ES-I3 (cell line): ENCODE results near the gene APH1B.
"Not testable (repeated sequence)": the region's sequence is repeated elsewhere in the genome, so short reads cannot be mapped to it uniquely, and the experiment has no call there.

ENCODE experiments used
- H3K36me3 ChIP-seq: 2 replicates; pipeline ENCODE4 v1.6.1; 2013; ENCODE audit warnings: mild to moderate bottlenecking, low read length, control low read depth, moderate library complexity; ENCODE audit not compliant: insufficient read depth
- H3K4me1 ChIP-seq: 2 replicates; pipeline ENCODE4 v1.6.1; 2013; ENCODE audit warnings: mild to moderate bottlenecking, control low read depth, low read length; ENCODE audit not compliant: insufficient read depth
- H3K9ac ChIP-seq: 2 replicates; pipeline ENCODE4 v1.6.1; 2013; ENCODE audit warnings: low read depth, mild to moderate bottlenecking, low read length, moderate library complexity
- H3K9me3 ChIP-seq: 2 replicates; pipeline ENCODE4 v1.6.1; 2013; ENCODE audit warnings: mild to moderate bottlenecking, low read length, moderate library complexity; ENCODE audit not compliant: control insufficient read depth, insufficient read depth

APH1B gene

GRCh38 chr15:63320981-63321380, 43.6 kb downstream of the APH1B start:
- not testable (repeated sequence) for H3K9me3 ChIP-seq, H3K36me3 ChIP-seq, H3K9ac ChIP-seq, H3K4me1 ChIP-seq

GRCh38 chr15:63321462-63321861, 44.1 kb downstream of the APH1B start:
- H3K4me1 ChIP-seq, result peaks cover 2% of the 10 kb centered on the region; the same call in 1 of the 2 replicates
- H3K9ac ChIP-seq, result no peak overlapping the region
- no peaks in the 10 kb centered on the region for H3K36me3 ChIP-seq
- no peaks in the 10 kb centered on the region for H3K9me3 ChIP-seq

GRCh38 chr15:63322541-63322940, 45.1 kb downstream of the APH1B start:
- H3K9ac ChIP-seq, result no peak overlapping the region
- H3K36me3 ChIP-seq, result no peaks in the 10 kb centered on the region
- H3K9me3 ChIP-seq, result no peaks in the 10 kb centered on the region
- H3K4me1 ChIP-seq, result no peaks in the 10 kb centered on the region

- no peaks in the 10 kb centered on the region for H3K4me1 ChIP-seq
- H3K9me3 ChIP-seq, result no peaks in the 10 kb centered on the region
- H3K9ac ChIP-seq, result no peak overlapping the region
- H3K36me3 ChIP-seq, result no peaks in the 10 kb centered on the region
These were observed 46.6 kb downstream of the APH1B start for GRCh38 chr15:63323798-63324563.

- Histone ChIP-seq H3K36me3 (no peaks in the 10 kb centered on the region), H3K4me1 (no peaks in the 10 kb centered on the region), H3K9ac (no peak overlapping the region), H3K9me3 (no peaks in the 10 kb centered on the region)
These were observed 47.4 kb downstream of the APH1B start for GRCh38 chr15:63324770-63325169.

GRCh38 chr15:63327648-63328421, 50.4 kb downstream of the APH1B start:
- Histone ChIP-seq H3K36me3 (no peaks in the 10 kb centered on the region), H3K9me3 (no peaks in the 10 kb centered on the region), H3K9ac (no peak overlapping the region), H3K4me1 (no peaks in the 10 kb centered on the region)

GRCh38 chr15:63329567-63330350, 52.4 kb downstream of the APH1B start:
- Histone ChIP-seq H3K9me3 (no peaks in the 10 kb centered on the region), H3K9ac (no peak overlapping the region), H3K4me1 (no peaks in the 10 kb centered on the region), H3K36me3 (no peaks in the 10 kb centered on the region)

GRCh38 chr15:63330926-63331325, 53.5 kb downstream of the APH1B start:
- no peak overlapping the region for H3K9ac ChIP-seq
- H3K9me3 ChIP-seq, result no peaks in the 10 kb centered on the region
- no peaks in the 10 kb centered on the region for H3K4me1 ChIP-seq
- H3K36me3 ChIP-seq, result no peaks in the 10 kb centered on the region; the same call in 1 of the 2 replicates

GRCh38 chr15:63331456-63331855, 54.1 kb downstream of the APH1B start:
- Histone ChIP-seq H3K9me3 (no peaks in the 10 kb centered on the region), H3K9ac (no peak overlapping the region), H3K36me3 (no peaks in the 10 kb centered on the region; the same call in 1 of the 2 replicates), H3K4me1 (no peaks in the 10 kb centered on the region)

- H3K9me3 ChIP-seq, result no peaks in the 10 kb centered on the region
- H3K9ac ChIP-seq, result no peak overlapping the region
- no peaks in the 10 kb centered on the region for H3K4me1 ChIP-seq
- H3K36me3 ChIP-seq, result no peaks in the 10 kb centered on the region; the same call in 1 of the 2 replicates
These were observed 55.1 kb downstream of the APH1B start for GRCh38 chr15:63332367-63333124.

GRCh38 chr15:63334821-63335220, 57.4 kb downstream of the APH1B start:
- H3K9me3 ChIP-seq, result no peaks in the 10 kb centered on the region
- no peaks in the 10 kb centered on the region; the same call in 1 of the 2 replicates for H3K36me3 ChIP-seq
- no peak overlapping the region for H3K9ac ChIP-seq
- peaks cover 10% of the 10 kb centered on the region; the same call in 1 of the 2 replicates for H3K4me1 ChIP-seq

GRCh38 chr15:63335543-63336240, 58.3 kb downstream of the APH1B start:
- H3K36me3 ChIP-seq, result no peaks in the 10 kb centered on the region; the same call in 1 of the 2 replicates
- H3K4me1 ChIP-seq, result peaks cover 17% of the 10 kb centered on the region
- no peak overlapping the region for H3K9ac ChIP-seq
- H3K9me3 ChIP-seq, result no peaks in the 10 kb centered on the region

- Histone ChIP-seq H3K4me1 (peaks cover 26% of the 10 kb centered on the region), H3K9me3 (no peaks in the 10 kb centered on the region), H3K9ac (no peak overlapping the region)
These were observed 59.6 kb downstream of the APH1B start for GRCh38 chr15:63337046-63337445.

More at GRCh38 chr15:63337046-63337445, 59.6 kb downstream of the APH1B start:
- H3K36me3 ChIP-seq, result no peaks in the 10 kb centered on the region; the same call in 1 of the 2 replicates
